22Rv1 (cell line): ENCODE results near the gene DARS2.

Experiments
- ZFX ChIP-seq: fragments of 450-650 bp; IDR thresholded peaks from 2 replicates; pipeline ENCODE4 v1.6.1; 2017; ENCODE audit warnings: antibody characterized with exemption, borderline replicate concordance
- TF ChIP-seq, protein P1 (sequence below): fragments of 450-650 bp; IDR thresholded peaks from 2 replicates; pipeline ENCODE4 v1.5.1; 2017; ENCODE audit warnings: mild to moderate bottlenecking

- TF ChIP-seq, protein P1, sequence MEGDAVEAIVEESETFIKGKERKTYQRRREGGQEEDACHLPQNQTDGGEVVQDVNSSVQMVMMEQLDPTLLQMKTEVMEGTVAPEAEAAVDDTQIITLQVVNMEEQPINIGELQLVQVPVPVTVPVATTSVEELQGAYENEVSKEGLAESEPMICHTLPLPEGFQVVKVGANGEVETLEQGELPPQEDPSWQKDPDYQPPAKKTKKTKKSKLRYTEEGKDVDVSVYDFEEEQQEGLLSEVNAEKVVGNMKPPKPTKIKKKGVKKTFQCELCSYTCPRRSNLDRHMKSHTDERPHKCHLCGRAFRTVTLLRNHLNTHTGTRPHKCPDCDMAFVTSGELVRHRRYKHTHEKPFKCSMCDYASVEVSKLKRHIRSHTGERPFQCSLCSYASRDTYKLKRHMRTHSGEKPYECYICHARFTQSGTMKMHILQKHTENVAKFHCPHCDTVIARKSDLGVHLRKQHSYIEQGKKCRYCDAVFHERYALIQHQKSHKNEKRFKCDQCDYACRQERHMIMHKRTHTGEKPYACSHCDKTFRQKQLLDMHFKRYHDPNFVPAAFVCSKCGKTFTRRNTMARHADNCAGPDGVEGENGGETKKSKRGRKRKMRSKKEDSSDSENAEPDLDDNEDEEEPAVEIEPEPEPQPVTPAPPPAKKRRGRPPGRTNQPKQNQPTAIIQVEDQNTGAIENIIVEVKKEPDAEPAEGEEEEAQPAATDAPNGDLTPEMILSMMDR = no peak
- no peak for TF ChIP-seq ZFX
Observed at GRCh38 chr1:173802961-173803360, 21.5 kb upstream of the DARS2 start.
